ENCODE data around the gene AJAP1. TPM values are rescaled to one million over a fixed set of nuclear protein-coding genes. Genes with fewer than 3 reads are reported as not detected.

AJAP1 gene
- total and polyA plus RNA-seq, 2 experiments from 2014 or later, result not detected

GRCh38 chr1:4656533-4657140 lies 2.2 kb downstream of the AJAP1 start (continued):
- TF ChIP-seq ZNF462 (CRISPR knock-in tag; IDR thresholded peaks at IDR 0.05), result no peak

GRCh38 chr1:4657244-4657789 lies 2.9 kb downstream of the AJAP1 start:
- Mint-ChIP-seq H3K4me3 (peak overlapping the region; percentile 63), H3K9me3 (no peaks in the 10 kb centered on the region), H3K4me1 (peaks cover 55% of the 10 kb centered on the region), H3K36me3 (ENCODE audit: low read depth) (no peaks in the 10 kb centered on the region; the same call in 2 of the 3 replicates), H3K27me3 (ENCODE audit: insufficient read depth, low read depth, poor library complexity) (peaks cover 63% of the 10 kb centered on the region), H3K27ac (no peak overlapping the region)
- Histone ChIP-seq H4K20me1 (replicated peaks; ENCODE audit: insufficient read depth) (no peaks in the 10 kb centered on the region), H3F3A (replicated peaks; ENCODE audit: low read depth) (no peaks in the 10 kb centered on the region), H3K9me2 (ENCODE audit: insufficient read depth) (no peaks in the 10 kb centered on the region), H3K36me3 (ENCODE audit: insufficient read depth) (peaks cover 4% of the 10 kb centered on the region; the same call in 1 of the 2 replicates), H3K4me3 (no peak overlapping the region), H2AFZ (no peak overlapping the region), H3K4me2 (no peak overlapping the region), H3K27me3 (ENCODE audit: insufficient read depth) (no peaks in the 10 kb centered on the region), H3K27ac (ENCODE audit: low read depth) (no peak overlapping the region), H3K79me2 (replicated peaks; ENCODE audit: insufficient read depth) (no peaks in the 10 kb centered on the region), H3K4me1 (ENCODE audit: insufficient read depth) (no peaks in the 10 kb centered on the region)
- DNase-seq (ENCODE audit: low spot score) (no peak), ATAC-seq (peak; percentile 15)
- no peak for TF ChIP-seq ZNF114 (CRISPR knock-in tag; IDR thresholded peaks at IDR 0.05)
- TF ChIP-seq EZH2 (IDR thresholded peaks at IDR 0.05; ENCODE audit: low read depth, unreplicated experiment), result no peak
- no peak for TF ChIP-seq ZNF331 (CRISPR knock-in tag; IDR thresholded peaks at IDR 0.05; ENCODE audit: low read depth)
- no peak for TF ChIP-seq CTCF (conservative IDR thresholded peaks at IDR 0.05; ENCODE audit: low read depth in 2 of 2)

All from GM23338 (cell line).